C4-2B (cell line): Measurements from ENCODE around the gene PRKCZ.

Experiments
- H3K27ac ChIP-seq: fragments of 450-650 bp; 2 replicates; pipeline ENCODE4 v1.5.1; 2017
- CTCF ChIP-seq: fragments of 450-650 bp; conservative IDR thresholded peaks from 2 replicates; pipeline ENCODE4 v1.5.1; 2017; ENCODE audit warnings: mild to moderate bottlenecking
- ZFX ChIP-seq: fragments of 450-650 bp; IDR thresholded peaks from 2 replicates; pipeline ENCODE4 v1.6.1; 2017

PRKCZ gene

GRCh38 chr1:2020310-2020655 is 29.9 kb upstream of the PRKCZ start:
- TF ChIP-seq CTCF (no peak), ZFX (no peak)
- no peak overlapping the region for H3K27ac ChIP-seq

GRCh38 chr1:2021550-2021949 is 28.7 kb upstream of the PRKCZ start:
- TF ChIP-seq CTCF (no peak), ZFX (no peak)
- no peak overlapping the region for H3K27ac ChIP-seq

DNA sequence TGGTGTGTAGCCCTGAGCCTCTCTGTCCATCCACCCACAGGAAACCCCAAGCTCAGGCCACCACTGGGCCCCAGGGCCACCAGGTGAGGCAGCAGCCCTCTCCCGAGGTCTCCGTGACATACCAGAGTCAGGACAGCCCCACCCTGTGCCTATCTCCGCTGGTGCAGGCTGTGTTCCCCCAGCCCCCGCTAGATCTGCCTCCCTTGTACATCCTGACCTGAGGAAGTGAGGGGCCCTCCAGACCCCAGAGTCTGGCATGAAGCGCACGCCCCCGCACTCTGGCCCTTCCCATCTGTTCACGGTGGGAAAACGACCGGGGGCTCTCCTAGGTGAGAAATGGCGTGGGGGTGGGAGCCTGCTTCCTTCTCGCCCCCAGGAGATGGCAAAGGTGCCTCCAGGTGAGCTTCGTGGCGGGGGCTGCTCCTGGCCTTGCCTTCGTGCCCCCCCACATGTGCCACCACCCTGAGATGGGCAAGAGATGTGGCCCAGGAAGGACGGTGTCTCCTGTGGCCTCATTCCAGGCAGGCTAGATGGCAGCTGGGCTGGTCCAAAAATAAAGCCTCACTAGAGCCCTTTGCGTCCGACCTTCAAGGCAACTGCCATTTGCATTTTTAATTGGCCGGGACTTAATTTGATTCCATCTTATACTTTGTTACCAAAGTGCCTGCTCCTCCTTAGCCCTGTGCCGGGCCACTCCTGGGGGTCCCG is 28.0 kb upstream of the PRKCZ start:
- no peak overlapping the region for H3K27ac ChIP-seq
- TF ChIP-seq CTCF (no peak), ZFX (no peak)

DNA sequence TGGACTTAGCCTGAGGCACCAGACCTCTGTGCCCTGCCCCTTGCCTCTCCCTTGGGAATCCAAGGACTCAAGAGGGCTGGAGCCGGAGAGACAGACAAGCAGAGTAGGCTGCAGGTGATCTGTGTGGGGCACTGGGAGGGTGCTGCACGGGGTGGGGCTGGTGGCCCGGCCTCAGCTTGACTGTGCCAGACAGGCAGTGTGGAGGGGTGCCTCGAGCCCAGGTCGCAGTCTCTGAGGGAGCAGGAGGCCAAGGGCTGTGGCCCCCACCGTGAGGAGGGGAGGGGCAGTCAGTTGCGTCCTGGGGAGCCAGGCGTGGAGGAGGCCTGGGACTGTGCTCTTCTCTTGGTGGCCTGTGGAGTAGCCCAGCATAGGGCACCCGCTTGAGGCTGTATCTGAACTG is 27.0 kb upstream of the PRKCZ start:
- TF ChIP-seq ZFX: no peak
- TF ChIP-seq CTCF: no peak
- no peak overlapping the region for H3K27ac ChIP-seq

DNA sequence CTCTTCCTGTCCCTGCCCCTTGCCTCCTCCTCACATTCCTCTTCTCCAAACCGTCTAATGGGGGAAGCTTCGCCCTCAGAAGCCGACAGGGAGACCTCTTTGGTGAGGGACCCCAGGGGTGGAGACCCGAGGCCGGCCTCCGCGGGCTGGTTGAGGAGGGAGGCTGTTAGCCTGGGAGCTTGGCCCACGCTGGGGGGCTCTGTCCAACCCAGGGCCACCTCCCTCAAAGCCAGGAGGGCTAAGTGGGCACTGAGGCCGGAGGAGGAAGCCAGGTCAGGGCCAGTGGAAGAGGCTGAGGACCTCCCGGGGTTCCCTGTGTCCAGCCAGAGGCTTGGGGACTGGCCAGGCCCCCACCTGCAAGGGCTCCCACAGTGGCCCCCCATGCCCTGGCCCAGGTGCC is 25.8 kb upstream of the PRKCZ start:
- no peak overlapping the region for H3K27ac ChIP-seq
- TF ChIP-seq ZFX (no peak), CTCF (no peak)

DNA sequence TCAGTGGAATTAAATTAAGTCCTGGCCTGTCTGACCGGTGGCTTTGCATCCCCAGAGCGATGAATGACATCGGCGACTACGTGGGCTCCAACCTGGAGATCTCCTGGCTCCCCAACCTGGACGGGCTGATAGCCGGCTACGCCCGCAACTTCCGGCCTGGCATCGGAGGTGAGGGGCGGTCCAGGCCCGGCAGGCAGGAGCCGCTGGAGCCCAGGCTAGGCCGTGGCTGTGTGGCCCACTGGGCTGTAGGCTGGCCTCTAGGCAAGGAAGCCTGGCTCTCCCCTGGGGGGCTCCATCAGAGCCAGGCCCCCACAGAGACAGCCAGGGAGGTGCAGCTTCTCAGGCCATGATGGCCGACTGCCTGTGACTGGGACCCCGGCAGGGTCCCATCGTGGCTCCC is 25.3 kb upstream of the PRKCZ start:
- TF ChIP-seq ZFX: no peak
- no peak for TF ChIP-seq CTCF
- no peak overlapping the region for H3K27ac ChIP-seq

- H3K27ac ChIP-seq: no peak overlapping the region
- no peak for TF ChIP-seq ZFX
- no peak for TF ChIP-seq CTCF
These were observed 24.7 kb upstream of the PRKCZ start for GRCh38 chr1:2025491-2025981.
